H1 (cell line): ENCODE measurements around the gene NLRP3. TPM values are rescaled to one million over a fixed set of nuclear protein-coding genes. Genes with fewer than 3 reads are reported as not detected.

Source experiments
- MAX ChIP-seq: IDR thresholded peaks from 2 replicates; pipeline ENCODE4 v1.6.1; 2012; ENCODE audit warnings: inconsistent platforms
- polyA plus RNA-seq, 7 experiments: library from polyadenylated mRNA; depleted of rRNA in 3 of 7; stranded (reverse) in 5 of 7; unstranded in 2 of 7; fragments of >200 nt in 5 of 7; fragments of 200-250 nt in 2 of 7; gene quantifications; 1 replicate in 5 of 7; 2 replicates in 1 of 7; 4 replicates in 1 of 7; pipeline versions ENCODE4 v1.2.1 to v1.2.3, GENCODE V29; 2011 to 2013; ENCODE audit warnings: missing spikeins in 2 of 7, mixed read lengths in 2 of 7
- total RNA-seq: library from RNA; stranded (reverse); fragmentation: NEBNext Ultra II Directional; extraction: Animal tissue kit (Norgen Biotek cat#: 25700); gene quantifications from 2 replicates; pipeline ENCODE4 v1.2.1, GENCODE V29; 2021
- TF ChIP-seq, protein P1 (sequence below): IDR thresholded peaks from 2 replicates; pipeline ENCODE4 v1.6.1; 2011; ENCODE audit warnings: low read depth, mild to moderate bottlenecking, low read length; ENCODE audit not compliant: insufficient read depth

The NLRP3 gene
- total and polyA plus RNA-seq, 2 of the 8 experiments (the other 6 are each of a cell fraction or from before 2014, with no cell fraction given) = 0.05 to 0.19 TPM

DNA sequence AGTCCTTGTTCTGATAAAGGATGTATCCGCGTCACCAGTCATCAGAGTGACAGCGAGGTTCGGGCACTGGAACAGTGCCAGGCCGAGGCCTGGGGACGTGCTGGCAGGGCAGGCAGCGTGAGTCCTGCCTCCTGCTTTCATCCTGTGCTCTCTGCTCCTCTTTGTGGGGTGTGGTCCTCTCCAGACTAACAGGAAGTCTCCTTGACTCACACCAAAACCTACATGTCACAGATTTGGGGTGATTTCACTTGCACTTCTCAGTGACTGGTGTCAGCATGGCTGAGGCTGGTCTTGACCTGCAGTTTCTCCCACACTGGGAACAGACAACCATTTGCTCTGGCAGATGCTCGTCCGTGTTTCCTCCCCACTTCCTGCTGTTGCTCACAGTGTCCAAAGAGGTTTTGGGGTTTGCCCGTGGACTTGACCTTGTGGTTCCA lies 8.8 kb upstream of the NLRP3 start (continued):
- TF ChIP-seq, protein P1, sequence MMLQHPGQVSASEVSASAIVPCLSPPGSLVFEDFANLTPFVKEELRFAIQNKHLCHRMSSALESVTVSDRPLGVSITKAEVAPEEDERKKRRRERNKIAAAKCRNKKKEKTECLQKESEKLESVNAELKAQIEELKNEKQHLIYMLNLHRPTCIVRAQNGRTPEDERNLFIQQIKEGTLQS = no peak
- TF ChIP-seq MAX = no peak
